ENCODE measurements around the gene PRCC. TPM values are rescaled to one million over a fixed set of nuclear protein-coding genes. Genes with fewer than 3 reads are reported as not detected.

PRCC gene
- total and polyA plus RNA-seq, 2 of the 13 experiments (the other 11 are each of a cell fraction or from before 2014, with no cell fraction given), result 24.2 to 40.5 TPM

GRCh38 chr1:156813750-156814570, 46.6 kb downstream of the PRCC start (continued):
- TF ChIP-seq ZMAT5 (CRISPR knock-in tag; IDR thresholded peaks at IDR 0.05; ENCODE audit: borderline replicate concordance, low read depth), result no peak
- peak; percentile 88 for TF ChIP-seq AHR (CRISPR knock-in tag; IDR thresholded peaks at IDR 0.05)
- TF ChIP-seq SMARCC2 (IDR thresholded peaks at IDR 0.05), result no peak
- 0 out of 2 replicates have a peak, but pooled peaks have one; percentile 18 for TF ChIP-seq ZNF160 (CRISPR knock-in tag; IDR thresholded peaks at IDR 0.05)
- no peak for TF ChIP-seq RBM39 (IDR thresholded peaks at IDR 0.05; ENCODE audit: low read depth, low read length, poor library complexity, severe bottlenecking)
- TF ChIP-seq BATF2 (CRISPR knock-in tag; IDR thresholded peaks at IDR 0.05), result 0 out of 2 replicates have a peak, but pooled peaks have one; percentile 52
- peak; percentile 71; the same call in 1 of the 2 replicates for TF ChIP-seq ZSCAN9 (CRISPR knock-in tag; IDR thresholded peaks at IDR 0.05; ENCODE audit: borderline replicate concordance)
- peak in 1 of 2 experiments; percentile 78; a peak in 2 of 4 replicates for TF ChIP-seq KLF16 (CRISPR knock-in tag; IDR thresholded peaks at IDR 0.05)
- TF ChIP-seq ARID3A (IDR thresholded peaks at IDR 0.05; ENCODE audit: low read depth, low read length), result no peak
- TF ChIP-seq ARNTL (CRISPR knock-in tag; IDR thresholded peaks at IDR 0.05), result peak; percentile 52; the same call in 1 of the 2 replicates
- TF ChIP-seq CC2D1A (CRISPR knock-in tag; IDR thresholded peaks at IDR 0.05), result 0 out of 2 replicates have a peak, but pooled peaks have one; percentile 26
- peak; percentile 54; the same call in 1 of the 2 replicates for TF ChIP-seq KDM3A (CRISPR knock-in tag; IDR thresholded peaks at IDR 0.05; ENCODE audit: low read depth)
- no peak for TF ChIP-seq RELA (CRISPR knock-in tag; IDR thresholded peaks at IDR 0.05)
- TF ChIP-seq HMGA1 (CRISPR knock-in tag; conservative IDR thresholded peaks at IDR 0.05), result no peak
- TF ChIP-seq HMGXB4 (CRISPR knock-in tag; IDR thresholded peaks at IDR 0.05; ENCODE audit: borderline replicate concordance in 1 of 2, low read depth in 1 of 2), result peak; percentile 80 to 89
- TF ChIP-seq RARA (CRISPR knock-in tag; IDR thresholded peaks at IDR 0.05), result 0 out of 2 replicates have a peak, but pooled peaks have one; percentile 29
- TF ChIP-seq ZNF75D (CRISPR knock-in tag; IDR thresholded peaks at IDR 0.05; ENCODE audit: borderline replicate concordance), result no peak
- no peak for TF ChIP-seq ARID2 (CRISPR knock-in tag; IDR thresholded peaks at IDR 0.05; ENCODE audit: borderline replicate concordance)
- TF ChIP-seq ZSCAN5A (CRISPR knock-in tag; IDR thresholded peaks at IDR 0.05; ENCODE audit: borderline replicate concordance), result no peak
- no peak for TF ChIP-seq SMAD1 (CRISPR knock-in tag; IDR thresholded peaks at IDR 0.05; ENCODE audit: borderline replicate concordance, low read depth)
- TF ChIP-seq ZNF598 (CRISPR knock-in tag; IDR thresholded peaks at IDR 0.05; ENCODE audit: borderline replicate concordance), result peak; percentile 59; the same call in 1 of the 2 replicates
- no peak for TF ChIP-seq HNRNPK (IDR thresholded peaks at IDR 0.05; ENCODE audit: low read depth, low read length, poor library complexity, severe bottlenecking)
